Nephron (organoid): ENCODE results near the gene TTLL10.

ENCODE experiments used
- H3K27ac Mint-ChIP-seq, 3 experiments: 2 replicates each; pipeline ENCODE4 v1.8.0; 2020; ENCODE audit warnings: mixed read lengths in 3 of 3, mild to moderate bottlenecking in 2 of 3, moderate library complexity in 1 of 3
- H3K27me3 Mint-ChIP-seq: 2 replicates; pipeline ENCODE4 v1.8.0; 2021; ENCODE audit warnings: low read depth, mild to moderate bottlenecking, moderate library complexity, mixed read lengths
- H3K36me3 Mint-ChIP-seq: 2 replicates; pipeline ENCODE4 v1.8.0; 2020; ENCODE audit warnings: low read depth, mixed read lengths
- H3K4me1 Mint-ChIP-seq: 2 replicates; pipeline ENCODE4 v1.8.0; 2020; ENCODE audit warnings: mixed read lengths
- H3K4me3 Mint-ChIP-seq, 3 experiments: 2 replicates each; pipeline ENCODE4 v1.8.0; 2020; ENCODE audit warnings: mild to moderate bottlenecking in 3 of 3, mixed read lengths in 3 of 3, moderate library complexity in 2 of 3
- H3K9me3 Mint-ChIP-seq: 2 replicates; pipeline ENCODE4 v1.8.0; 2020; ENCODE audit warnings: mixed read lengths
- TF ChIP-seq, protein P1 (sequence below), 3 experiments: fragments of 200-600 bp; sonication (generic); IDR thresholded peaks; one replicate each; pipeline ENCODE4 v1.5.0; 2021; ENCODE audit warnings: antibody characterized with exemption in 3 of 3; ENCODE audit not compliant: unreplicated experiment in 3 of 3

Gene TTLL10

DNA sequence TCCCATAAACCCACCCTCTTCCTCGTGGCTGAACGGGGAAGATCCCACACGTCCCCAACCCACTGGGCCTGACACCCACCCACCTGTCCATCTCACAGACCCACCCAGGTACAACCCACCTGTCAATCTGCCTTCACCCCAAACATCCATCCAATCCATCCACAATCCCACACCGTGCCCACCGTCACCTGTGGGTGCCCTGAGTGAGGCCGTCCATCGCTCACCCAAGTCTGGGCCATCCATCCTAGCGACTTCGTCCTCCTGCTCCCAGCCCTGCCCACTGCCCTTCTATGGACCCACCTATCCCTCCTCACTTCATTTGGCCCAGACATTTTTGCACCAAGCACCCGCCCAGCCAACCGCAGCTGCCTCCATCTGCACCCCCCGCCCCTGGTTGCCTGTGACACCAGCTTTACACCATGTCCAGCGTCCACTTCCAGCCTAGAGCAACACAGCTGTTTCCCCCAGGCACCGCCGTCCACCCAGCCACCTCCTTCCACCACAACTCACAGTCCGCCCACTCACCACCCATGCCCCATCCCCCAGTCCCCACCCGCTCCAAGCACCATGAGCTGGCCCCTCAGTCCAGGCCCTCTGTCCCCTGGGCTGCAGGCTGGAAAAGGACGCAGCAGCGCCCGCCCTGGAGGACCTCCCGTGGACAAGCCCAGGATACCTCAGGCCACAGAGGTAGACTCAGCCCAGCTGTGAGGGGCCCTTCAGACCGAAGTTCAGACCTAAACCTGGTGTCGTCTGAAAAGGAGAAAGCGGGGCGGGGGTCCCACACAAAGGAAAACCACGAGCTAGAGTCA is 7.7 kb downstream of the TTLL10 start:
- Mint-ChIP-seq H3K27ac (peak overlapping the region in 1 of 3 experiments; percentile 10), H3K4me1 (peaks cover 11% of the 10 kb centered on the region), H3K36me3 (no peaks in the 10 kb centered on the region), H3K9me3 (no peaks in the 10 kb centered on the region), H3K4me3 (no peak overlapping the region), H3K27me3 (peaks cover 18% of the 10 kb centered on the region)
- TF ChIP-seq, protein P1, sequence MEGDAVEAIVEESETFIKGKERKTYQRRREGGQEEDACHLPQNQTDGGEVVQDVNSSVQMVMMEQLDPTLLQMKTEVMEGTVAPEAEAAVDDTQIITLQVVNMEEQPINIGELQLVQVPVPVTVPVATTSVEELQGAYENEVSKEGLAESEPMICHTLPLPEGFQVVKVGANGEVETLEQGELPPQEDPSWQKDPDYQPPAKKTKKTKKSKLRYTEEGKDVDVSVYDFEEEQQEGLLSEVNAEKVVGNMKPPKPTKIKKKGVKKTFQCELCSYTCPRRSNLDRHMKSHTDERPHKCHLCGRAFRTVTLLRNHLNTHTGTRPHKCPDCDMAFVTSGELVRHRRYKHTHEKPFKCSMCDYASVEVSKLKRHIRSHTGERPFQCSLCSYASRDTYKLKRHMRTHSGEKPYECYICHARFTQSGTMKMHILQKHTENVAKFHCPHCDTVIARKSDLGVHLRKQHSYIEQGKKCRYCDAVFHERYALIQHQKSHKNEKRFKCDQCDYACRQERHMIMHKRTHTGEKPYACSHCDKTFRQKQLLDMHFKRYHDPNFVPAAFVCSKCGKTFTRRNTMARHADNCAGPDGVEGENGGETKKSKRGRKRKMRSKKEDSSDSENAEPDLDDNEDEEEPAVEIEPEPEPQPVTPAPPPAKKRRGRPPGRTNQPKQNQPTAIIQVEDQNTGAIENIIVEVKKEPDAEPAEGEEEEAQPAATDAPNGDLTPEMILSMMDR (IDR thresholded peaks at IDR 0.05; ENCODE audit: unreplicated experiment in 3 of 3) = no peak

DNA sequence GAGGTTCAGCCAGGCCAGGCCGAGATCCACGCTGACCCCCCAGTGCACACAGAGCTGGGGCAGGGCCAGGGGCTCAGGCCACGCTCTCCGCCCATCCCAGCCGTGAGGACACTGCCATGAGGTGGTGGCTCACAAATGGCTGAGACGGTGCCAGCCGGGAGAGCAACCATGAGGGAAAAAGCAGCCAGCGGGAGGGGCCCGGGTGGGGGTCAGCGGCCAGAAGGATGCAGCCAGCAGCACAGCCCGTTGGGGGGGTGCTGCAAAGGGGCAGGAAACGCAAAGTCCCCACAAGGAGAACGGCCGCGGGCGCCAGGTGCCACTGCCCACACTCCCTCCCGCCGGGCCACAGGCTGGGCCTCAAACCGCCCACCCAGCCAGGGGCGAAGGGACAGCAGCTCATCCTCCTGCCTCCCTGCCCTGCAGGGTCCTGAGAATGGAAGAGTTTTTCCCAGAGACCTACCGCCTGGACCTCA is 8.3 kb downstream of the TTLL10 start:
- H3K27me3 Mint-ChIP-seq = peaks cover 13% of the 10 kb centered on the region
- H3K4me3 Mint-ChIP-seq = no peak overlapping the region
- H3K4me1 Mint-ChIP-seq = peaks cover 7% of the 10 kb centered on the region
- TF ChIP-seq, protein P1 (IDR thresholded peaks at IDR 0.05; ENCODE audit: unreplicated experiment in 3 of 3) = no peak
- H3K36me3 Mint-ChIP-seq = no peaks in the 10 kb centered on the region
- no peaks in the 10 kb centered on the region for H3K9me3 Mint-ChIP-seq
- H3K27ac Mint-ChIP-seq = no peak overlapping the region

DNA sequence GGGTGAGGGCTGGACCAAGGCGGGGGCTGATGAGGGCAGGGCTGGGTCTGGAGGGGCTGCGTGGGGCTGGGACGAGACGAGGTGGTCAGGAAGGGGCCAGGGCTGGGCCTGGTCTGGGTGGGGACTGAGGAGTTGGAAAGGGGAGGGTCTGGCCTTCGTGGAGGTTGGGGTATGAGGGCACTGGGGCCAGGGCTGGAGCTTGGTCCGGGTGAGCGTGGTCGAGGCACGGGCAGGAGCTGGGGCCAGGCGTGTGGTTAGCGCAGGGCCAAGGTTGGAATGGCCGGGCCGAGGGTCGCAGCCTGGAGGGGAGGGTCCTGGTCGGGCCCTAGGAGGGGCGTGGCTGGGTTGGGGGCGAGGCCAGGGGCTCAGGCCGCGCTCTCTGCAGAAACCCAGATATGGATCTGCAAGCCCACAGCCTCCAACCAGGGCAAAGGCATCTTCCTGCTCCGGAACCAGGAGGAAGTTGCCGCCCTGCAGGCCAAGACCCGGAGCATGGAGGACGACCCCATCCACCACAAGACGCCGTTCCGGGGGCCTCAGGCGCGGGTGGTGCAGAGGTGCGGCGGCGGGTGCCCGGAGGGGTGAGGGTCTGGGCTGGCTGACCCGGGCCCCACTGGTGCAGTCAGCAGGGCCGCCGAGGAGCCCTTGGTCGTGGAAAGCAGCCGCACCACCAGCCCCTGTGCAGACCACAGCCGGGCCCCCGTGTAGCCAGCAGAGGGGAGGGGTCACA is 9.0 kb downstream of the TTLL10 start:
- Mint-ChIP-seq H3K36me3 (no peaks in the 10 kb centered on the region), H3K4me1 (peaks cover 5% of the 10 kb centered on the region), H3K27ac (no peak overlapping the region), H3K27me3 (peaks cover 6% of the 10 kb centered on the region), H3K9me3 (no peaks in the 10 kb centered on the region), H3K4me3 (no peak overlapping the region)
- TF ChIP-seq, protein P1 (IDR thresholded peaks at IDR 0.05; ENCODE audit: unreplicated experiment in 3 of 3) = no peak

DNA sequence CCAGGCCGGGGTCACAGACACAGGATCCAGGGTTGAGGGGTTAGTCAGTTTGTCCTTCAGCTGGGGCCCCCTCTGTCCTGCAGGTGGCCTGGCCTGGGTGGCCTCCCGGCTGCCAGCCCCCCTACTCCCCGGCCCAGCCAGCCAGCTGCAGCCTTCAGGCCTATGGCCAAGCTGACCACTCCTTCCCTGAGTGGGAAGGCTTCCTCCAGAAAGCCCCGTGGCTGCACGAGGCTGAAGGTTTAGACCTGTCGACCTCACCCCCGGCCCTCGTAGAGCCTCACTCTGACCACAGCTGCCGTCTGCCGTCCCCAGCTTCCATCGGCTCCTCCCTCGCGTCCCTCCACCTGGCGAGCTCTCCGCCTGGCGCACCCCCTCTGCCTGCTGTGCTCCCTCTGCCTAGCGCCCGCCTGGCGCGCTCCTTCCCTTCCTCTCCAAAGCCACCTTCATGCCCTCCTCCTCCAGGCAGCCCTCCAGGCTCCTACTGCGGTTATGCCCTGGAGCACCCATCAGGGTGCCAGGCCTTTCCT is 9.6 kb downstream of the TTLL10 start:
- no peaks in the 10 kb centered on the region for H3K9me3 Mint-ChIP-seq
- H3K36me3 Mint-ChIP-seq = no peaks in the 10 kb centered on the region
- H3K4me1 Mint-ChIP-seq = peaks cover 5% of the 10 kb centered on the region
- H3K27ac Mint-ChIP-seq = no peak overlapping the region
- H3K27me3 Mint-ChIP-seq = peaks cover 6% of the 10 kb centered on the region
- no peak overlapping the region for H3K4me3 Mint-ChIP-seq
- TF ChIP-seq, protein P1 (IDR thresholded peaks at IDR 0.05; ENCODE audit: unreplicated experiment in 3 of 3) = no peak

DNA sequence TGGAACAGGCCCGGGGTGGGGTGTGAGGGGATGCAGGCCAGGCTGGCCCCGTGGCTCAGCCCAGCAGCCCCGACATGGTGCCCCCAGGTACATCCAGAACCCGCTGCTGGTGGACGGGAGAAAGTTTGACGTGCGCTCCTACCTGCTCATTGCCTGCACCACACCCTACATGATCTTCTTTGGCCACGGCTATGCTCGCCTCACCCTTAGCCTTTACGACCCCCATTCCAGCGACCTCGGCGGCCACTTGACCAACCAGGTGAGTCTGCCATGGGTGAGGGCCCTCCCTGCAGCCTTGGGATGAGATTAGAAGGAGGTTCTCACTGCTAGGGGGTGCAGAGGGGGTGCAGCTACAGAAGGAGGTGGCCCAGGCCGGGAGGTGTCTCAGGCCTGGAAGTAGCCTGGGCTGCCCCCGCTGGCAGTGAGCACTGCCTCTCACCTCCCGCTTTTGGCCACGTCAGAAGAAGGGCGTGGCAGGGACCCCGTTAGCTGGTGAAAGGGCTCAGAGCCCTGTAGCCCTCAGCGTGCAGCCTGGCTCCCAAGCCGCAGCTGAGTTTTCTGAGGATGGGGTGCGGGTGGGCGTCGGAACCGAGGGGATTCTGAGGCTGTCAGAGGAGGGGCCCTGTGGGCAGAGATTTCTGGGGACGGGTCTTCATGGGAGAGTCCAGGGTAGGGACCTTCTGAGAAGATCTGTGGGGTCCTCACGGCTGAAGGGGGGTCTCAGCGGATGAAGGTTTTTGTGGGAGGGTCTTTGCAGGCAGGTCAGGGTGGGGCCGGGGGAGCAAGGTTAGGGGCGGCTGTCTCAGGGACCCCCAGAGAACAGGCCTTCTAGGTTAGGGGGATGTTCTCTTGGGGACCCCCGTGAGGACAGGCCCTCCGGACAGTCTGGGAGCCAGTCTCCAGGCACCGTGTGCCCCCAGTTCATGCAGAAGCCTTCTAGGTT is 10.4 kb downstream of the TTLL10 start:
- TF ChIP-seq, protein P1 (IDR thresholded peaks at IDR 0.05; ENCODE audit: unreplicated experiment in 3 of 3) = no peak
- H3K27me3 Mint-ChIP-seq = peaks cover 6% of the 10 kb centered on the region

More for the DNA sequence above, 10.4 kb downstream of the TTLL10 start:
- no peak overlapping the region for H3K4me3 Mint-ChIP-seq
- peaks cover 5% of the 10 kb centered on the region for H3K4me1 Mint-ChIP-seq
- H3K36me3 Mint-ChIP-seq = no peaks in the 10 kb centered on the region
- peaks cover 5% of the 10 kb centered on the region for H3K9me3 Mint-ChIP-seq
- no peak overlapping the region for H3K27ac Mint-ChIP-seq
